GM18868 (cell line): ENCODE measurements around the gene MED4.
A peak's percentile ranks its signal among the peaks of the same experiment; 100 is the strongest.

ENCODE experiments used
- ATAC-seq: cut with Tn5 transposase; IDR thresholded peaks from one replicate; pipeline ENCODE4 v1.9.1; 2021; ENCODE audit warnings: mild to moderate bottlenecking, moderate library complexity; ENCODE audit not compliant: unreplicated experiment

The MED4 gene, protein sequence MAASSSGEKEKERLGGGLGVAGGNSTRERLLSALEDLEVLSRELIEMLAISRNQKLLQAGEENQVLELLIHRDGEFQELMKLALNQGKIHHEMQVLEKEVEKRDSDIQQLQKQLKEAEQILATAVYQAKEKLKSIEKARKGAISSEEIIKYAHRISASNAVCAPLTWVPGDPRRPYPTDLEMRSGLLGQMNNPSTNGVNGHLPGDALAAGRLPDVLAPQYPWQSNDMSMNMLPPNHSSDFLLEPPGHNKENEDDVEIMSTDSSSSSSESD

GRCh38 chr13:48094781-48095502 lies at the start of gene MED4:
TSS of gene MED4 (minus strand) at chr13:48095104. CDS start at chr13:48095078, 26 bp downstream.
- peak; percentile 94 for ATAC-seq

- no peak for ATAC-seq
These were observed 49.6 kb upstream of the MED4 start for GRCh38 chr13:48144413-48145035.

DNA sequence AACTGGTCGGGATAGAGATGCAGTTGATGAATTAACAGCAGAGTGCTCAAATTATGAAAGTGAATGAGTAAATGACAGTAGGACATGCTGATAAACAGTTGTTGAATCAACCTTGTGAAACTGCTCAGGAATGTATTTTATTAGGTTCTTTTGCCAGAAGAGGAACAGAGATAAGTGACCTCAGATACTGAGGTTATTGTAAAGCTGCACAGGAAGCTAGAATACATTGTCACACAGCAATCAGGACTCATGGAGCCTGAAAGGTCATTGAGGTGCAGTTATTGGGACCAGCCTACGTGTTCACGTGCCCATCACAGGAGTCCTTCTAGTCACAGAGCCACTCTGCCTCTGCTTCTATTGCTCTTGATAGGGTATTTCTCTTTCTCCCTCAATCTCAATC lies 47.5 kb upstream of the MED4 start:
- peak; percentile 86 for ATAC-seq

- no peak for ATAC-seq
These were observed 43.4 kb upstream of the MED4 start for GRCh38 chr13:48138270-48138669.

DNA sequence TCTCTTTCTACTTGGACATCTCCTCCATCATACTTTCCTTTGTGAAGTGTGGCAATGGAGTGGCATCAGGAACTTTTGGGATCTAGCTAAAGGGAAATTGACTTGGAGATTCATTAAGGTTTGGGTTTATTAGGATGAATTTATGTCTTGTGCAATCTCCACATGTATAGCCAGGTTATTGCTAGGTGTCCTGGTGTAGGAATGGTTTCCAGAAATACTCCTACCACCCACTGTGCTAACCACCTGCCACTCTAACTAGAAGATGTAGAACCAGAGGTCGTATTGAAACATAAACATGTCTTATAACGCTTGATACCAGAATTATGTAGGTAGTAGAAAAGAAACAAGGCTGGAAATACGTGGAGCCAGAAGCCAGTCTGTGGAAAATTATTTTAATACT lies 38.1 kb upstream of the MED4 start:
- no peak for ATAC-seq

GRCh38 chr13:48131533-48131932 lies 36.6 kb upstream of the MED4 start:
- no peak for ATAC-seq

- ATAC-seq, result peak; percentile 89
These were observed 32.3 kb upstream of the MED4 start for GRCh38 chr13:48126944-48127830.

- no peak for ATAC-seq
These were observed 30.9 kb upstream of the MED4 start for GRCh38 chr13:48125794-48126228.

DNA sequence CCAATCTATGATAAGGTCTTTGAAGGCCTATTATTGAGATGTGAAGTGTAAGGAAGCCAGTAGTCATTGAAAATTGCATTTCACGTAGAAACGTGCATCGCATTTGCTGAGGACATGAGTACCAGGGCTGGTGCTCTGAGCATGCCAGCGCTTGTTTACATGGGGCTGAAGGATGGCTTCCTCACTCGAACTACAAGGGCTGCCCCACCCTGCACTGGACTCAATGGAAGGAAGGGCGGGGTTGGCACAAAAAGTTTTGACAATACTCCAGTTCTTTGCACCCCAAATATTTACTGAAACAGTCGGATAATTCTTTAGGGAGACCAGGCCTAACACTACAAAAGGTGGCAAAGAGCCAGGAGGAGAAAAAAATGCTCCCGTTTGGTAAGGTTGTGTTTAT lies 28.9 kb upstream of the MED4 start:
- no peak for ATAC-seq

- no peak for ATAC-seq
These were observed 26.8 kb upstream of the MED4 start for GRCh38 chr13:48121733-48122132.

DNA sequence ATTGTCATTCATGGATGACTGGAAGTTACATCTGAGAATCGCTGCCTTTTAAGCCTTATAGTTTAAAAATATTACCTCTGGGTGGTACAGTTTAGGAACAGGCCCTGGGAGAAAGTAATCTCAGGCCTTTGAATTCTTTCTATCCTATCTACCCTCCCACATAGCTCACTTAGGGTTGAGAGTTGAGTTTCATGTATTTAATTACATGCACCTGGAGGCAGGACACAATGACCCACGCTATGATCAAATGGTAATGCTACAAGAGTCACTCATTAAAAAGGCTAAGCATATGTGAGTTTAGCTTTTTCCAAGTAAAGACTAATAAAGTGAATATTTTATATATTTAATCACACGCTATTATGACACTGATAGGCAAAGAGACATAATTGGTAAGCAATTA lies 25.3 kb upstream of the MED4 start:
- ATAC-seq, result no peak

DNA sequence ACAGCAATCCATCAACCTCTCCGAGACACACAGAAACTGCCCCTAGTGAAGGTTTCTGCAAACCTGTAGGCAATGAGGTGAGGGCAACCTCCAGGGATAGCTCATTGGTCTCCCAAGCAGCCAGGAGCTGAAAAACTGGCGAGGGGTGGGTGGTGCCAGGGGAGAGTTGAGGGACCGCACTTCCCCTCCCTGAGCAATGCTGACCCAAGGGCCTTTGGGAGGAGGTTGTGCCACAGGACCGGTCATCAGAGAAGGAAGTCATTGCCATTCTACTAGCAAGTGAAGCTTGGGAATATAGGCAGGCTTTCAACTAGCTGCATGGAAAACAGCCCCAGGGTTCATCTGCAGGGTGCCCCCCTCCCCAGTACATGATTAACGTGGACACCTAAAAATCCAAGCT lies 23.1 kb upstream of the MED4 start:
- ATAC-seq, result no peak

DNA sequence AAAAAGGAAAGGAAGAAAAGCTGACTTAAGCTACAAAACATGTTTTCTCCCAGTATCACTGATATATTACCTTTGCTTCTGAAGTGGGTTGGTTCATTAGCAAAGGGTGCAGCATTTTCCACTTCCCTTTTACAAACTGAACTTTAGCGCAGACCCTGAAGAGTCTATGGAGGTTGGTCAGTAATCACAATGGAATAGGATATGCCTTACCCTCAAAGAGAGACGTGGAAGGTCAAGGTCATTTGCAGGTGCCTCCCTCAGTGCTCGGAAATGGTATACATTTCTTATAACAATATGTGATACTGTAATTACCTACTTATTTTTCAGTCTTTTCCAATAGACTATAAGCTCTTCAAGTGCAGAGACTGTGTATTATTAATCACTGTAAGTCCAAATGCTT lies 21.9 kb upstream of the MED4 start:
- no peak for ATAC-seq

GRCh38 chr13:48113756-48114130 lies 18.8 kb upstream of the MED4 start:
- ATAC-seq, result no peak

GRCh38 chr13:48112896-48113755 lies 18.2 kb upstream of the MED4 start:
- no peak for ATAC-seq

DNA sequence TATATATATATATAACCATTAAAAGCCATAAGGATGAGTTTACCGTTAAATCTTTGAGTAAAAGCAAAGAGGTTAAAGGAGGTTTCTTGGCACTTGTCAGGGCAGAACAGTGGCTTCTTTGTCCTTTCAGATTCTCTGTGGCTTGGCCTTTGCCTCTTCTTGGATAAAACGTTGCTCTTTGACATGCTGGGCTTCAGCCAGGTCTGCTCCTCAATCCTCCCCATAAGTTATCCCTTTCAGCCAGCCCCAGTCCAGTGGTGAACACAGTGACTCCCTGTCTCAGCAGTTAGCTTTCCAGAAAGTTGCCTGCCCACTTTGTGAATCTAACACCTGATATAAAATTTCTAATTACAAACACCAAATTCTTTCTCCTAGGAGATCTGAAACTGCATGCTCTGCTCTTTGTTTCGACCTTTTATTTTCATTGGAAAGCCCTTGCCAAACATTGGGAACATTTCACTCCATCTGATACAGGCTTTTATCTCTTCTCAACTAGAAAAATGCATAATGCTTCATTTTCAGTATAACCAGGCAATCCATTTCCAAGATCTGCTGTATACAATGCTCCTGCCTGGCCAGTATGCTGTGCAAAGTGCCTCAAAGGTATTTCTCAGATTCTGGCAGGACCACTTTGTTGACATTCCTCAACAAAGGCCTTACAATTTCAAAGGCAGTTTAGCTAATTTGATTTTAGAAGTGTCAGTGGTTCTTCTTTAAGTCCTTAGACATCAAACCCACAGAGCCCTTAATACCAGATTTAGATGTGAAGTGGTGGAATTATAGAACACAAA lies 16.2 kb upstream of the MED4 start:
- no peak for ATAC-seq

GRCh38 chr13:48110132-48110868 lies 15.4 kb upstream of the MED4 start:
- ATAC-seq, result no peak

DNA sequence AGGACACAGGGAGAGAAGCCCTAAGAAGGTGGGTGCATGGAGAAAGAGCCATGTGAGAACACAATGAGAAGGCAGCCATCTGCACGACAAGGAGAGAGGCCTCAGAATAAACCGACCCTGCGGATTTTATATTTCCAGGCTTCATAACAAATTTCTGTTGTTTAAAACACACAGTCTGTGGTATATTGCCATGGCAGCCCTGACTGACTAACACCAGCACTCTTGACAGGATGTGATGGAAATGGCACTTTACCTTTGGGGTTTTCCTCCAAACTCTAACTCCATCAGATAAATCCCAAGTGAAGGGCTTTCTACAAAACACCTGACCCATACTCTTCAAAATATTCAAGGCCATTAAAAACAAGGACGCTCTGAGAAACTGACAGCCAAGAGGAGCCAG lies 13.2 kb upstream of the MED4 start:
- ATAC-seq, result no peak

GRCh38 chr13:48097793-48098192 lies 2.9 kb upstream of the MED4 start:
- no peak for ATAC-seq
